GM19043 (cell line): ENCODE measurements around the gene LGALS13.

Source experiments
- ATAC-seq: cut with Tn5 transposase; IDR thresholded peaks from one replicate; pipeline ENCODE4 v1.9.1; 2021; ENCODE audit warnings: low read depth; ENCODE audit not compliant: unreplicated experiment

Gene LGALS13, protein sequence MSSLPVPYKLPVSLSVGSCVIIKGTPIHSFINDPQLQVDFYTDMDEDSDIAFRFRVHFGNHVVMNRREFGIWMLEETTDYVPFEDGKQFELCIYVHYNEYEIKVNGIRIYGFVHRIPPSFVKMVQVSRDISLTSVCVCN

DNA sequence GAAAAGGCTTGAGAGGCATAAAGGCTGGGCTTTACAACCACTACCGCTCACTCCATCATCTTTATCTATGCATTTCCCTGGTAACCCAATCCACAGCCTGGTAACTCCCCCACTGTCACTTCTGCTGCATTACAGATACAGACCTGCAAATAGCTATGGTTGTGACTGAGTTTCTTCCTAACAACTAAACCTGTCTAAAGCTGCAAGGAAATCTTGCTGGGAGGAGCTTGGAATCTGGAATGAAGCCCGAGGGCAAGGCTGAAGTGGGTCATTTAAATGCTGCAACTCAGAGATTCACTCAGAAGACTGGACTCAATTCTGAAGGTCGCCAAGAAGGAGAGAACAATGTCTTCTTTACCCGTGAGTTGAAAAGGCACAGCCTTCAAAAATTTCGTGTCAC is at the start of gene LGALS13:
Gene LGALS13 (plus strand): TSS at position 301 of the 400 bp plus-strand sequence. CDS start 45 bp downstream, at position 346.
- no peak for ATAC-seq

DNA sequence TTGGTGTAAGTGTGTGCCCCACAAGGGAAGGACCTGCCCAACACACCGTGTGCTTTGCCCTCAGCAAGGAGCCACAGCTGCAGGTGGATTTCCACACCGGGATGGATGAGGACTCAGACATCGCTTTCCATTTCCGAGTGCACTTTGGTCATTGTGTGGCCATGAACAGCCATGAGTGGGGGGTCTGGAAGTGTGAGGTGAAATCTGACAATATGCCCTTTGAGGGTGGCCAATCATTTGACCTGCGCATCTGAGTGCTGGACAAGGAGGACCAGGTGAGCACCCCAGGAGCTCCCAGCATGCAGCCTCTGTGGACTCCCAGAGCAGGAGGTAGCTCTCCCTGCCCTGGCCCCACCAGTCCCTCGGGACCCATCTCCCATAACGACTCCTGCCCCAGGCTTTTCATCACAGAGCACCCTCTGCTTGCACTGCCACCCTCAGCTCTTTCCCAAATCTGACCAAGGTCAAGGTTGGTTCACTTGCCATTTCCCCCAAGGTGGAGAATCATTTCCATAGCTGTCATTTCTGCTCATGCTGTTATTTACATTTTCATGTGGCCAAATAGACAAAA is 49.2 kb upstream of the LGALS13 start:
- ATAC-seq = no peak

DNA sequence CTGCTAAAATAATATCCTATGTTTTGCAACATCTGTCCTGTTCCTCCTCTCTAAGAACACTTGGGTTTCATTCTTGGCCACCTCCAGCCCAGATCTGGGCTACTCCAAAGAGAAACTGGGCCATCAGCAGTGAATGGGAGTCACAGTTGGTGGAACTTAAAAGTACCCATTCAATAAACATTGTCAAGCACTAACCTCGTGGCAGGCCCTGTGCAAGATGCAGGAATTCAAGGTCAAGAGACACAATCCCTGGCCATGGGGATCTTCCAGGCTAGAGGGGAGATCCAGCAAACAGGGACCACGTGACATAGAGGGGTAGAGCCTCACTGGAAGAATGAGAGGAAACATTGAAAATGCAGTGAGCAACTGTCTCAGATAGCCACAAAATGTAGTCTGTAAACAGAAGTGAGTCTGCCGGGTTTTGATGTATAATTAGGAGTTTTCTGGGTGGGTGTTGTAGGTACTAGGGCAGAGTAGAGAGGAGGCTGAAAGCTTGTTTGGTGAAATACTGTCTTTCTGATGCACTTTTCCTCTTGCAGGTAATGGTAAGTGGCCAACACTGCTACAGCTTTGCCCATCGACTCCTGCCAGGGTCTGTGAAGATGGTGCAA is 47.5 kb upstream of the LGALS13 start:
- no peak for ATAC-seq

DNA sequence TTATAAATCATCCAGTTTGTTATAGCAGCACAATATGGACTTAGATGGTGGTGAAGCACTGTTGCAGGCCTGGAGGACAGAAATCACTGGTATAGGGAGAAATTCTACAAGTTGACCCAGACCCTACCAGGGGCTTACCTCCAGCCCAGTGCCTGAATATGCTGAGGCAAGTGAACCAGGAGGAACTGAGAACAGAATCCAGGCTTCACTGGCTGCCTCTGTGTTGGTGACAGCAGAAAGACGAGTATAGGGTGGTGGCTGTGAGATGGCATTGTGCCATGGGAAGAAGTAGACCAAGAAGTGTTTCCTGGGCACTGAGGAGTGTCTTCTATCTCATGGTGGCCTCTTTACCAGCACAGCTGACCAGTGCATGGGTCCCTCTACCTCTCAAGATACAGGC is 46.4 kb upstream of the LGALS13 start:
- ATAC-seq = no peak

DNA sequence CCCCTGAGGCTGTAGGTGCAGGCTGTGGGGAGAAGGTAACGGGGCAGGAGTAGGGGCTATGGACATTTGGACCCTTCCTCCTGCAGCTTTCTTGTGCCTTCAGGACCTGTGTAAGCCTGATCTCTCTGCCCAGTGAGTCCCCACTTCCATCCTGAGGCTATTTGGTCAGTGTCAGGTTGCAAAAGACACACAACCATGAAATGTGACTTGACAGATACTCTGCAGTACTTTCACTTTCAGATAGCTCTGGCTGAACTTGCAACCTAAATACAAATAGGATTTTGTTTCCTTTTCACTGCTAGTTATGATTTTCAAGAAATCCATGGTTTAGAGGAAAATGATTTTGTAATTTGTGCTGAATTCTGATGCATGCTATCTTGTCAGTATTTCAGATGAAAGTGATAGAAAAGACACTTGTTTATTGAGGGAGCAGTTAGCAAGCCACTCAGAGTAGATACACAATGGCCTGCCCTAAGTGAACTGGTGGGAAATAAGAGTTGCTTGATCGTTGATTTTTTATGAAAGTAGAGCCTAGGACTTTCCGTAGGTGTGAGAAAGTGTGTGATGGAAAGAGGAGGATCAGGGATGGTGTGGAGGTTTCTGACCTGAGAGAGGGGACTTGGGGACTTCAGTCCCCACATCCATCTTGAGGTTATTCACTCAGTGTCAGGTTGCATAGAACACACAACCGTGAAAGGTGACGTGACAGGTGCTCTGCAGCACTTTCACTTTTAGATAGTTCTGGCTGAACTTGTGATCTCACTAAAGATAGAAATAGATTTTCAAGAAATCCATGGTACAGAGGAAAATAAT is 44.3 kb upstream of the LGALS13 start:
- no peak for ATAC-seq

DNA sequence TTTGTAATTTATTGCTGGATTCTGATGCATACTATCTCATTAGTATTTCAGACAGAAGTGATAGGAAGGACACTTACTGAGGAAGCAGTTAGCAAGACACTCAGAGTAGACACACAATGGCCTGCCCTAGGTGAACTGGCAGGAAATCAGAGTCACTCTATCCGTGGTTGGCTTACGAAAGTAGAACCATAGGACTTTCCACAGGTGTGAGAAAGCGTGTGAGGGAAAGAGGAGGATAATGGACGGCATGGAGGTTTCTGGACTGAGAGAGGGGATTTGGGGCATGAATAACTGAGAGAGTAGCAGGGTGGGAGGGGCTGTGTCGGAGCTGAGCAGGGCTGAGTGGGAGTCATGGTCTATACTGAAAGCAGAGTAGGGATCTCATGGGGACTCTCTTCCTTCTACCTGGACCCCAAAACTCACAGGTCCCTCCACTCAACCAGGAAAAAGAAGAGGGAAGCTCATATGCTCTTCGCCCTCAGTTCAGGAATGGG is 43.7 kb upstream of the LGALS13 start:
- ATAC-seq = no peak

DNA sequence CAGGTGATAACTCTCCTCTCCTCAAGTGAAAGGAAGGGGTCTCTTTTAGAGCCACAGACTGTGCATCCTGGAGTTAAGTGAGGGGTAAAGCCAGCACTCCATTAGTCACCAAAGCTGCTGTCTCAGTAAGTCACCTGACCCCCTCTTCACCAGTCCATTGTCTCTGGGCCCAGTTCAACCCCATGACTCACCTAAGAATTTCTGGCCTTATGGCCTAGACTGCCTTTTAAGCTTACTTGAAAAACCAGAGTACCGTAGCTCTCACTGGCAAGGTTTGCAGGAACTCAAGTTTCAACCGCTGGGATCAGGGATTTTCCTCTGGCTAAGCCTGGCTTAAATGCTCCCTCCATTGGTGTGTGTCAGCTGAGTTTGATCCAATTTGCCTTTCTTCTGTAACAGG is 38.9 kb upstream of the LGALS13 start:
- no peak for ATAC-seq

DNA sequence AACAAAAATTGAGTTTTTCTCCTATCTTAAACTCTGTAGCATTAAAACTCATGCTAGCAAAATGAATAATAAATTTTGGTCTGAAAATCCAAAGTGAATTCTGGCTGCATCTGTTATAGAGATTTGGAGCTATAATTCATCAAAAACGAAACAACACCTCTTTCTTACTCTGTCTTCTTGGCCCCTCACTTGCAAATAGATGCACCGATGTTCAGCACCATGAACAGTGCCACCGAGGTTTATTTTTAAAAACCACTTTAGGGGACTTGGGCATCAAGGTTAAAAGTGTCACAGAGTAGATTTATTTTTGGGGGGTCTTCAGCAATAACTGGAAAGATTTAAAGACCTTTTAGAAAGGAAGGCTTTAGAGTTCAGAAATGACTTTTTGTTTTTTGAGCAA is 36.3 kb upstream of the LGALS13 start:
- no peak for ATAC-seq

DNA sequence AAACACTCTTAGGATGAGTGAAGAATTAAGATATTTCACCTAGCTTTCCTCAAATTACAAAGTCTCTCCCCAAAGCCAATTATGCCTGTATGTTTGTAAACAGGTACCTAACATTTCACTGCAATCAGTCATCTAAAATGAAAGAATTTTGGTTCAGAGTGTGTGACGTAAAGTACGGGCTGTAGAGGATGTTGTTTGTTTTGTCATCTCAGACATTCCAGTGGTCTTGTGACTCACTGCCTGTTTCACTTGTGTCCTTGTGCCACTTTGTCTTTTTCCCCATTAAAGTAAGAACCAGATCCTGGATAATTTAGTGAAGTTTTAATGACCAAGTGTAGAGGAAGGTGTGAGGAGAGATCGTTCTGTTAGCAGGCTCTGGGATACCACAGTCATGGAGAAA is 33.7 kb upstream of the LGALS13 start:
- no peak for ATAC-seq

DNA sequence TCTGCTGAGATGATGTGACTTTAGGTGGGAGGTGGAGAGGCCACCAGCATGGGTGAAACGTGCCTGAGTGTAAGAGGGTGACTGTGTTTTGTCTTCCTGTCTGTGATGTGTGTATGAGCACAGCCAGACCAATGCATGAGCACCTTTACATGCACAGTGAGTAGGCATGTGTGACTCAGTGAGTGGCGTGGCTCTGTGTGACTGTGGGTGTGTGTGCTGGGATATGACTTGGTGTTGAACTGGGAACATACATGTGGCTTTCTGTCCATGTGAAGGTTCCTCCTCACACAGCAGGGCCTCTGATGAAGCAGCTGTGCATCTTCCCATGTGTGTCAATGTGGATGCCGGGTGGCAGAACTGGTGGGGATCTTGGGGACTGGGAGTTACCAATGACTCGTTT is 19.9 kb upstream of the LGALS13 start:
- ATAC-seq = no peak

DNA sequence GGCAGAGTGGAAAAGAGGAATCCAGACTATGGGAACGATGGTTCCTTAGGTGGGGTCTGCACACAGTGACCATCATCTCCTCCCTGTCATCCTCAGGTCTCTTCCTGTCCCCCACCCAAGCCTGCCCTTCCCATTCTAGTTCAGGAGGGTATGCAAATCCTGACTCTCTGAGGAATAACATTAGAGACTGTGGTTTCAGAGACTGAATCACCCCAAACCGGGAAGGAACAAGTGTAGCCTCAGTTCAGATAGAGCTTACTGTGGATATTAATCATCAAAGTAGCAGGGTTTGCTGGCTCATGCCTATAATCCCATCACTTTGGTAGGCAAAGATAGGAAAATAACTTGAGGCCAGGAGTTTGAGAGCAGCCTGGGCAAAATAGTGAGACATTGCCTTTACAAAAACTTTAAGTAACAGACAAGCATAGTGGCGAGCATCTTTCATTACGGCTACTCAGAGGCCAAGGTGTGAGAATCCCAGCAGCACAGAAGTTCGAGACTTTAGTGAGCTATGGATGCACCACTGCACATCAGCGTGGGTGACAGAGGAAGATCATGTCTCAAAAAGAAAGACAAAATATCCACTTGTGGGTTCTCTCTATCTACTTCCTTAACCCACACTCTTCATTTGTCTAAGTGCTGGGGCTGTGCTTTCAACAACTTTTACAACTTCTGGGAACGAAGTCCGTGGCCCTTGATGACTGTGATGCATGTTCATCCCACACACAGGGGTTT is 19.3 kb upstream of the LGALS13 start:
- no peak for ATAC-seq

DNA sequence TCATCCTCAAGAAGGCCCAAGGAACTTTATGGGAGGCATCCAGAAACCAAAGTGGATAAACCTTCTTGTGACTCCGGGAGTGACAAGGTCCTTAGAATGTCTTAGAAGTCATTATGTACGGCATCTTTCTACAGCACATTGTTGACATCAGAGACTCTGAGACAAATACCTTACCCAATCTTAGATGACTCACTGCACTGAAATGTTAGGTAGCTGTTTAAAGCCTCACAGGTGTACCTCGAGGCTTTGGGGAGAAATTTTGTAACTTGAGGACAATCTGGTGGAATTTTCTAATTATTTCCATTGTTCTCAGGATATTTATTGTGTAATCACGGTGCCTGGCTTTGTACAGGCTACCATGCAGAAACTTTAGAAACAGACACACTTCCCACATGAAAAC is 14.8 kb upstream of the LGALS13 start:
- no peak for ATAC-seq

DNA sequence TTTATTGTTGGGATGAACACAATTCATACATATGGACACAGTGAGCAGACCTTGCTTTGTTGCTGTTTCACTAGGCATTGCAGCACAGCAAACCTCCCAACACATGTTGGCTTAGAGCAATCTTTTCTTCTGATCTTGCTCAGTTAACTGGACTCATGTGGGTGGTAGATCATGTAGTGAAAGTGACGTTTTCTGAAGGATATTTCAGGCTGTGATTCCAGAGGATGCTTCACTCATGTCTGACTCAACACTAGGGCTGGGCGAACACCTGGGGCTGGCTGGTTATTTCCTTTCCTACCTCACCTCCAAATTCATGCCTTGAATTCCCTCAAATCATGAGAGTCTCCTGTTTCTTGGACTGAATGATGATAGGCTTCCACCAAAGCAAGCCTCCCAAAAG is 14.3 kb upstream of the LGALS13 start:
- no peak for ATAC-seq

DNA sequence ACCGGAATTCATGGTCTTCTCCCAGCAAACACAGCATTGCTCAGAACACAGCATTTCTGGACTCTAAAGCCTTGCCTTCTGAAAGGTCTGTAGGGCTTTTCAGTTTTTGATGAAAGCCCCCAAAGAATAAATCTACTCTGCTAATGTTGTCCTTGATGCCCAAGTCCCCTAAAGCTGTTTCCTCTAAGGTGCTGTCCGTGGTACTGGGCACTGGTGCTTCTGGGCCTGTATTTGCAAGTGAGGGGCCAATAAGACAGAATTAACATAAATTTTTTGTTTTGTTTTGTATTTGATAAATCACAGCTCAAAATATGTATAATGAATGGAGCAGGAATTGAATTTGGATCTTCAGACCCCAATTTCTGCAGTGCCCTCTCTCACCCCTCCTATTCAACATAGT is 12.1 kb upstream of the LGALS13 start:
- ATAC-seq = no peak

DNA sequence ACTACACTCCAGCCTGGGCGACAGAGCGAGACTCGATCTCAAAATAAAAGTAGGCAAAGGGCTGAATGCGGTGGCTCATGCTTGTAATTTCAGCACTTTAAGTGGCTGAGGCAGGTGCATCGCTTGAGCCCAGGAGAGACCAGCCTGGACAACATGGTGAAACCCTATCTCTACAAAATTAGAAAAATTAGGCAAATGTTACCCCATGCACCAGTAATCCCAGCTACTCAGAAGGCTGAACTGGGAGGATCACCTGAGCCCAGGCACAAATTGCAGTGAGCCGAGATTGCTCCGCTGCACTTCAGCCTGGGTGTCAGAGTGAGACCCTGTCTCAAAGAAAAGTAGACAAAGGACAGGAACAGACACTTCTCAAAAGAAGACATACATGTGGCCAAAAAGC is 9.9 kb upstream of the LGALS13 start:
- no peak for ATAC-seq

DNA sequence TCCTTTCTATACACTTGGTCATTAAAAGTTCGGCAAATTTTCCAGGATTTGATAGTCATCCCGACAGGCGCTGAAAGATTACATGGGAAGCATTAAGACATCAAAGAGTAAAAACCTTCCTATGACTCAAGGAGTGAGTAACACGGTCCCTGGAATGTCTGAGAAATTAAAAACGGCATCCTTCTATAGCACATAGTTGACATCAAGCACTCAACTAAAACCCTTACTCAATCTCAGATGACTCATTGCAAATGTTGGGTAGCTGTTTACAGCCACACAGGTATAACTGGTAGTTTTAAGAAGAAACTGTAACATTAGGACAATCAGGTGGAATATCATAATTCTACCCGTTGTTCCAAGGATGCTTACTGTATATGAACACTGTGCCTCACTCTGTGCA is 6.4 kb upstream of the LGALS13 start:
- no peak for ATAC-seq

DNA sequence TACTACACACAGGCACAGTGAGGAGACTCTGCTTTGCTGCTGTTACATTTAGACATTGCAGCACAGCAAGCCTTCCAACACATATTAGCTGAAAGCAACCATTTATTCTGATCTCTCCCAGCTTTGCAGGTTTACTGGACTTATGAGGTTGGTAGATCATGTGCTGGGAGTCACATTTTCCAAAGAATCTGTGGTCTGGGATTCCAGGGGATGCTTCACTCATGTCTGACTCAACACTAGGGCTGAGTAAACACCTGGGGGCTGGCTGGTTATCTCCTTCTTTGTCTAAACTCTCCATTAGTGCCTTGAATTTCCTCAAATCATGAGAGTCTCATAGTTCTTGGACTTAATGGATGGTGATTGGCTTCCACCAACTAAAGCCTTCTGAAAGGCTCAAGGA is 5.4 kb upstream of the LGALS13 start:
- no peak for ATAC-seq

DNA sequence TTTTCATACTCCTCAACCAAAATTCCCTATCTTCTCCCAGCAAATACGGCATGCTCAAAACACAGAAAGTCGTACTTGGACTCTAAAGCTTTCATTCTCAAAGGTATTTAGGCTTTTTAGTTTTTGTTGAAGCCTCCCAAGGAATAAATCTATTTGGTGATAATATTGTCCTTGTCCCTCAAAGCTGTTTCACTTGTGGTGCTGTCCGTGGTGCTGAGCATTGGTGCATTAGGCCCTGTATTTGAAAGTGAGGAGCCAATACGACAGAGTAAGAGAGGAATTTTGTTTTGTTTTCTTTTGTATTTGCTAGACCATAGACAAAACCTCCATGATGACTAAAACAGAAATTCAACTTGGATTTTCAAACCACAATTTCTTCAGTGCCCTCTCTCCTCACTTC is 3.2 kb upstream of the LGALS13 start:
- ATAC-seq = no peak

DNA sequence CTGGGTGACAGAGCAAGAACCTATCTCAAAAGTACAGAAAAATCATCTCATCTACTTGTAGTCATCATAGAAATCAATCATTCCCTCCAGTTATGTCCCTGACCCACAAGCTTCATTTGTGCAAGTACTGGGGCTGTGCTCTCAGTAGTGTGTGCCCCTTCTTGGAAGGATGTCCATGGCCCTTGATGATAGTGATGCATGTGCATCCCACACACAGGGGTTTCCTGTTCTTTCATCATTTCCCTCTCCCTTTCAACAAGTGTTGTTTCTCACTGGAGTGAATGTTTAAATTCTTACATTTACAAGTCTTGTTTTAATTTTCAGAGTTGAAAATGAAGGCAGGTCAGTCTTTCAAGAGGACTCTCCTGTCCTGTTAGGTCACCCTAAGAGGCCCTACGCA is 1.5 kb downstream of the LGALS13 start:
- no peak for ATAC-seq

DNA sequence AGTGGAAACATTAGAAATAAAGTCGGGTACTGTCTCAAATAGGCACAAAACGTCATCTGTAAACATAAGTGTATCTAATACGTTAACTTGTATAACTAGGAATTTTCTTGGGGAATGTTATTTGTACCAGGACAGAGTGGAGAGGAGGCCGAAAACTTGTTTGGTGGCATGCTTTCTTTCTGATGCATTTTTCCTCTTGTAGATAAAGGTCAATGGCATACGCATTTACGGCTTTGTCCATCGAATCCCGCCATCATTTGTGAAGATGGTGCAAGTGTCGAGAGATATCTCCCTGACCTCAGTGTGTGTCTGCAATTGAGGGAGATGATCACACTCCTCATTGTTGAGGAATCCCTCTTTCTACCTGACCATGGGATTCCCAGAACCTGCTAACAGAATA is 4.7 kb downstream of the LGALS13 start:
- ATAC-seq = no peak

DNA sequence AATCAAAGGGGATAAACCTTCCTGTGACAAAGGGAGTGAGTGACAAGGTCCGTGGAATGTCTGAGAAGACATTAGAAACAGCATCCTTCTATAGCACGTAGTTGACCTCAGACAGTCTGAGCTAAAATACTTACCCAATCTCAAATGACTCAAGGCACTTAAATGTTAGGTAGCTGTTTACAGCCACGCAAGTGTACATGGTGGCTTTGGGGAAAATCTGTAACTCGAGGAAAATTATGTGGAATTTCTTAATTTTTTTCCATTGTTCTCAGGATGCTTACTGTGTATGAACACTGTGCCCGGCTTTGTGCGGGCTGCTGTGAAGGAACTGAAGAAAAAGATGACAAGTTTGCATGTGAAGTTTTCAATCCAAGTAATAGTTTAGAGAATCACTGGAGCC is 5.2 kb downstream of the LGALS13 start:
- no peak for ATAC-seq
